ENCODE results near the gene TMEM163.

DNA sequence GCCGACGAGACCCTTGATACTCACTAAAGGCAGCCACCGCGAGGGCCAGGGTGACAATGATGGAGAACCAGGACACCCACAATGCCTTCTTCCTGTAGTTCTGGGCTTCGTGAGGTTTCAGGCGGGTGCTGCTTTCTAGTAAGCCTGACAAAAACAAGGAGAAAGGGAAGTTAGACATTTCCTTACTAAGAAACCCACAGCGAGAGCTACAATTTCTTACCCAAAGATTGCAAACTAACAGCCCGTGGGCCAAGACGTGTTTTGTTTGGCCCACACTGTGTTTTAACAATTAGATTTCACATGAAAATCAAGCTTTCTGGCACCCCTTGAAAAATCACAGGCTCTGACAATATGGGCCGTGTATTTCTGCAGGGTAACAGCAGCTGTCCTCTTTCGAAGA lies 5.6 kb downstream of the TMEM163 start:
- TF ChIP-seq FOS (IDR thresholded peaks at IDR 0.05; ENCODE audit: borderline replicate concordance, insufficient read depth, low read length), result no peak
- no peak for TF ChIP-seq POLR2AphosphoS5 (IDR thresholded peaks at IDR 0.05; ENCODE audit: insufficient read depth, low read depth, low read length)
- TF ChIP-seq, protein P1, sequence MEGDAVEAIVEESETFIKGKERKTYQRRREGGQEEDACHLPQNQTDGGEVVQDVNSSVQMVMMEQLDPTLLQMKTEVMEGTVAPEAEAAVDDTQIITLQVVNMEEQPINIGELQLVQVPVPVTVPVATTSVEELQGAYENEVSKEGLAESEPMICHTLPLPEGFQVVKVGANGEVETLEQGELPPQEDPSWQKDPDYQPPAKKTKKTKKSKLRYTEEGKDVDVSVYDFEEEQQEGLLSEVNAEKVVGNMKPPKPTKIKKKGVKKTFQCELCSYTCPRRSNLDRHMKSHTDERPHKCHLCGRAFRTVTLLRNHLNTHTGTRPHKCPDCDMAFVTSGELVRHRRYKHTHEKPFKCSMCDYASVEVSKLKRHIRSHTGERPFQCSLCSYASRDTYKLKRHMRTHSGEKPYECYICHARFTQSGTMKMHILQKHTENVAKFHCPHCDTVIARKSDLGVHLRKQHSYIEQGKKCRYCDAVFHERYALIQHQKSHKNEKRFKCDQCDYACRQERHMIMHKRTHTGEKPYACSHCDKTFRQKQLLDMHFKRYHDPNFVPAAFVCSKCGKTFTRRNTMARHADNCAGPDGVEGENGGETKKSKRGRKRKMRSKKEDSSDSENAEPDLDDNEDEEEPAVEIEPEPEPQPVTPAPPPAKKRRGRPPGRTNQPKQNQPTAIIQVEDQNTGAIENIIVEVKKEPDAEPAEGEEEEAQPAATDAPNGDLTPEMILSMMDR (IDR thresholded peaks at IDR 0.05; ENCODE audit: extremely low read depth in 1 of 2, insufficient read depth in 1 of 2, low read depth in 1 of 2, low read length in 2 of 2), result no peak
